H9 (cell line): Measurements from ENCODE around the gene CNGA4. TPM values are rescaled to one million over a fixed set of nuclear protein-coding genes. Genes with fewer than 3 reads are reported as not detected.

Source experiments
- DNase-seq: peaks from one replicate; pipeline ENCODE4 v3.0.0-alpha.2; 2017
- H2AFZ ChIP-seq: one replicate; pipeline ENCODE4 v1.6.1; 2013; ENCODE audit warnings: mild to moderate bottlenecking, low read length, control low read depth, moderate library complexity
- H2AK5ac ChIP-seq: 2 replicates; pipeline ENCODE4 v1.6.1; 2013; ENCODE audit warnings: low read length, control low read depth, mixed read lengths; ENCODE audit not compliant: insufficient read length
- H2BK120ac ChIP-seq: one replicate; pipeline ENCODE4 v1.6.1; 2013; ENCODE audit warnings: low read depth, mild to moderate bottlenecking, low read length, control low read depth, inconsistent platforms; ENCODE audit not compliant: poor library complexity, severe bottlenecking
- H2BK12ac ChIP-seq: 2 replicates; pipeline ENCODE4 v1.6.1; 2013; ENCODE audit warnings: low read length, control low read depth, mixed read lengths, low read depth; ENCODE audit not compliant: insufficient read length
- H2BK15ac ChIP-seq: 2 replicates; pipeline ENCODE4 v1.6.1; 2013; ENCODE audit warnings: low read depth, low read length, control low read depth
- H2BK20ac ChIP-seq: one replicate; pipeline ENCODE4 v1.6.1; 2013; ENCODE audit warnings: low read depth, mild to moderate bottlenecking, low read length, control low read depth, inconsistent platforms; ENCODE audit not compliant: poor library complexity, severe bottlenecking
- H2BK5ac ChIP-seq: 2 replicates; pipeline ENCODE4 v1.6.1; 2013; ENCODE audit warnings: low read length, control low read depth, mixed read lengths; ENCODE audit not compliant: insufficient read length
- H3K14ac ChIP-seq: 2 replicates; pipeline ENCODE4 v1.6.1; 2013; ENCODE audit warnings: low read length, control low read depth; ENCODE audit not compliant: insufficient read depth
- H3K18ac ChIP-seq: 2 replicates; pipeline ENCODE4 v1.6.1; 2013; ENCODE audit warnings: low read depth, mild to moderate bottlenecking, mixed read lengths, low read length, control low read depth; ENCODE audit not compliant: insufficient read length
- H3K23ac ChIP-seq: 2 replicates; pipeline ENCODE4 v1.6.1; 2013; ENCODE audit warnings: low read length, control low read depth, mixed read lengths, low read depth; ENCODE audit not compliant: insufficient read length
- H3K23me2 ChIP-seq: 2 replicates; pipeline ENCODE4 v1.6.1; 2013; ENCODE audit warnings: low read depth, mild to moderate bottlenecking, mixed read lengths, low read length, control low read depth; ENCODE audit not compliant: insufficient read length, poor library complexity, severe bottlenecking
- H3K27ac ChIP-seq: 2 replicates; pipeline ENCODE4 v1.5.1; 2013; ENCODE audit warnings: low read length, control low read depth, mixed read lengths, low read depth; ENCODE audit not compliant: insufficient read length
- H3K27me3 ChIP-seq: 2 replicates; pipeline ENCODE4 v1.6.1; 2013; ENCODE audit warnings: low read length, control low read depth, inconsistent platforms; ENCODE audit not compliant: insufficient read depth
- H3K4ac ChIP-seq: 2 replicates; pipeline ENCODE4 v1.6.1; 2013; ENCODE audit warnings: low read depth, mild to moderate bottlenecking, control low read depth, inconsistent platforms, low read length, moderate library complexity
- H3K4me1 ChIP-seq: 2 replicates; pipeline ENCODE4 v1.6.1; 2013; ENCODE audit warnings: low read length, control low read depth, inconsistent platforms; ENCODE audit not compliant: insufficient read depth
- H3K4me2 ChIP-seq: 2 replicates; pipeline ENCODE4 v1.6.1; 2013; ENCODE audit warnings: low read length, control low read depth, mixed read lengths; ENCODE audit not compliant: insufficient read length, insufficient read depth
- H3K56ac ChIP-seq: 2 replicates; pipeline ENCODE4 v1.6.1; 2013; ENCODE audit warnings: low read depth, mild to moderate bottlenecking, mixed read lengths, low read length, control low read depth; ENCODE audit not compliant: insufficient read length
- H3K79me1 ChIP-seq: 2 replicates; pipeline ENCODE4 v1.6.1; 2013; ENCODE audit warnings: low read depth, mild to moderate bottlenecking, moderate library complexity, low read length, control low read depth, inconsistent platforms; ENCODE audit not compliant: insufficient read depth, poor library complexity, severe bottlenecking
- H3K79me2 ChIP-seq: 2 replicates; pipeline ENCODE4 v1.6.1; 2013; ENCODE audit warnings: low read length, control low read depth, inconsistent platforms; ENCODE audit not compliant: insufficient read depth
- H3K9ac ChIP-seq: 2 replicates; pipeline ENCODE4 v1.6.1; 2013; ENCODE audit warnings: low read length, control low read depth, mixed read lengths; ENCODE audit not compliant: insufficient read length; ENCODE audit errors: extremely low read depth
- H3K9me3 ChIP-seq: one replicate; pipeline ENCODE4 v1.6.1; 2013; ENCODE audit warnings: low read depth, low read length, inconsistent platforms; ENCODE audit not compliant: control insufficient read depth
- H3T11ph ChIP-seq: one replicate; pipeline ENCODE4 v1.6.1; 2013; ENCODE audit warnings: mild to moderate bottlenecking, low read length, control low read depth, inconsistent platforms
- H4K20me1 ChIP-seq: one replicate; pipeline ENCODE4 v1.6.1; 2013; ENCODE audit not compliant: control insufficient read depth, insufficient read length, insufficient read depth
- H4K5ac ChIP-seq: 2 replicates; pipeline ENCODE4 v1.6.1; 2013; ENCODE audit warnings: low read depth, mild to moderate bottlenecking, mixed read lengths, low read length, control low read depth; ENCODE audit not compliant: insufficient read length
- H4K8ac ChIP-seq: replicated peaks from 2 replicates; pipeline ENCODE4 v1.6.1; 2013; ENCODE audit warnings: low read length, control low read depth, mixed read lengths, low read depth; ENCODE audit not compliant: insufficient read length
- H4K91ac ChIP-seq: 2 replicates; pipeline ENCODE4 v1.6.1; 2013; ENCODE audit warnings: low read depth, mild to moderate bottlenecking, moderate library complexity, mixed read lengths, low read length, control low read depth; ENCODE audit not compliant: insufficient read length
- H3K27ac Mint-ChIP-seq, 3 experiments: 2 replicates in 2 of 3; 3 replicates in 1 of 3; pipeline ENCODE4 v1.8.0; 2020 to 2021; ENCODE audit warnings: mixed read lengths in 3 of 3, mild to moderate bottlenecking in 1 of 3, moderate library complexity in 1 of 3
- H3K27me3 Mint-ChIP-seq: 2 replicates; pipeline ENCODE4 v1.8.0; 2021; ENCODE audit warnings: low read depth, mild to moderate bottlenecking, moderate library complexity, mixed read lengths
- H3K36me3 Mint-ChIP-seq, 3 experiments: 2 replicates in 2 of 3; 3 replicates in 1 of 3; pipeline ENCODE4 v1.8.0; 2020 to 2021; ENCODE audit warnings: low read depth in 3 of 3, mixed read lengths in 3 of 3; ENCODE audit not compliant: insufficient read depth in 1 of 3
- H3K4me1 Mint-ChIP-seq, 2 experiments: 2 replicates each; pipeline ENCODE4 v1.8.0; 2020; ENCODE audit warnings: mixed read lengths in 2 of 2
- H3K4me3 Mint-ChIP-seq, 2 experiments: 2 replicates in 1 of 2; 3 replicates in 1 of 2; pipeline ENCODE4 v1.8.0; 2020 to 2021; ENCODE audit warnings: mild to moderate bottlenecking in 2 of 2, mixed read lengths in 2 of 2, moderate library complexity in 1 of 2
- H3K9me3 Mint-ChIP-seq, 2 experiments: 2 replicates in 1 of 2; 3 replicates in 1 of 2; pipeline ENCODE4 v1.8.0; 2020; ENCODE audit warnings: mild to moderate bottlenecking in 2 of 2, mixed read lengths in 2 of 2, moderate library complexity in 1 of 2
- CTCF ChIP-seq: fragments of 200-600 bp; sonication (generic); conservative IDR thresholded peaks from 3 replicates; pipeline ENCODE4 v1.8.0; 2021; ENCODE audit warnings: antibody characterized with exemption, mild to moderate bottlenecking
- WGBS: extraction: QIAGEN DNeasy Blood & Tissue Kit; methylation state at CpG from one replicate; pipeline ENCODE4 v1.1.7; 2013; ENCODE audit warnings: missing lambda C conversion rate, low lambda C conversion rate, mixed read lengths; ENCODE audit not compliant: insufficient read length; ENCODE audit errors: extremely low coverage; 5-methylcytosine and 5-hydroxymethylcytosine counted together
- total RNA-seq: library from RNA; stranded (reverse); gene quantifications from 2 replicates; pipeline ENCODE4 v1.2.1, GENCODE V29; 2021

Gene CNGA4
- total RNA-seq, 1 experiment from 2014 or later: 0.11 TPM

- Histone ChIP-seq H3K14ac (no peak overlapping the region), H3K27ac (no peak overlapping the region), H2AK5ac (no peak overlapping the region), H4K8ac (no peak overlapping the region), H2BK12ac (no peak overlapping the region), H3K56ac (no peak overlapping the region), H2BK15ac (no peak overlapping the region), H2AFZ (no peak overlapping the region), H4K5ac (no peak overlapping the region), H4K91ac (no peak overlapping the region), H3K79me1 (no peaks in the 10 kb centered on the region), H3K79me2 (no peaks in the 10 kb centered on the region), H3K9me3 (no peaks in the 10 kb centered on the region), H3K23me2 (no peaks in the 10 kb centered on the region), H2BK120ac (no peak overlapping the region), H4K20me1 (no peaks in the 10 kb centered on the region), H3K18ac (no peak overlapping the region), H2BK20ac (no peak overlapping the region), H3K27me3 (no peaks in the 10 kb centered on the region), H2BK5ac (no peak overlapping the region), H3K23ac (no peak overlapping the region), H3K4ac (no peak overlapping the region), H3K4me2 (no peak overlapping the region), H3K9ac (no peak overlapping the region), H3T11ph (no peak overlapping the region), H3K4me1 (no peaks in the 10 kb centered on the region; the same call in 1 of the 2 replicates)
- TF ChIP-seq CTCF: no peak
- no peak overlapping the region for H3K27ac Mint-ChIP-seq
- H3K4me1 Mint-ChIP-seq: peaks cover 8 to 13% of the 10 kb centered on the region in 2 experiments
- H3K27me3 Mint-ChIP-seq: peaks cover 12% of the 10 kb centered on the region
- no CpG with 5 or more reads among the region's 2 CpGs for WGBS
- H3K36me3 Mint-ChIP-seq: no peaks in the 10 kb centered on the region
- no peak overlapping the region for H3K4me3 Mint-ChIP-seq
- no peak for DNase-seq
- no peaks in the 10 kb centered on the region; a peak in 1 of 5 replicates for H3K9me3 Mint-ChIP-seq
These were observed 6.6 kb downstream of the CNGA4 start for GRCh38 chr11:6245536-6245935.
